Measurements from ENCODE around the gene ADAMTS12. TPM values are rescaled to one million over a fixed set of nuclear protein-coding genes. Genes with fewer than 3 reads are reported as not detected.

ADAMTS12 gene
- total RNA-seq, 4 donors from 2014 or later, result 2.3 to 6.0 (median 4.2) TPM

- peak; percentile 14 for DNase-seq (ENCODE audit: extremely low spot score)
- Histone ChIP-seq H3K27ac (replicated peaks in 1 of 4) (no peak overlapping the region), H3K9me3 (no peaks in the 10 kb centered on the region), H3K4me3 (no peak overlapping the region), H3K27me3 (no peaks in the 10 kb centered on the region), H3K4me1 (peaks cover 4 to 14% (median 10%) of the 10 kb centered on the region in 4 donors), H3K36me3 (no peaks in the 10 kb centered on the region)
- 70% methylated on average over 1 of the region's 1 CpG for WGBS
- TF ChIP-seq POLR2A (IDR thresholded peaks at IDR 0.05; ENCODE audit: low read depth) (no peak), POLR2AphosphoS5 (IDR thresholded peaks at IDR 0.05) (no peak), CTCF (IDR thresholded peaks at IDR 0.05) (no peak), EP300 (IDR thresholded peaks at IDR 0.05) (no peak)
- intact Hi-C loops (cut with DNase I), result no loop called here
Observed at GRCh38 chr5:33539212-33539611, 352.6 kb downstream of the ADAMTS12 start.

DNA sequence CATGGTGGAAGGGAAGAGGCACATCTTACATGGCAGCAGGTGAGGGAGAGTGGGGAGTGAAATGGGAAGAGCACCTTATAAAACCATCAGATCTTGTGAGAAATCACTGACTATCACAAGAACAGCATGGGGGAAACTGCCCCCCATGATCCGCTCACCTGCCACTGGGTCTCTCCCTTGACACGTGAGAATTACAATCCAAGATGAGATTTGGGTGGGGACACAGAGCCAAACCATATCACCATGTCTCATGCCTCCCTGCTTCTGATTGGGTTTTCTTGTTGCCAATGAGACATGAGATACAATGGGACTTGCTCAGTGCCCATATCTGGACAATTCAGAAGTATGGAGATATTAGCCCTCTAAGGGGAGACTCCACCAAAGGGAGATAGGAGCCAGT, 353.6 kb downstream of the ADAMTS12 start:
- H3K4me3 ChIP-seq, result no peak overlapping the region
- peaks cover 4 to 14% (median 10%) of the 10 kb centered on the region in 4 donors for H3K4me1 ChIP-seq
- no peaks in the 10 kb centered on the region for H3K27me3 ChIP-seq
- peaks cover 0 to 6% (median 0%) of the 10 kb centered on the region in 4 donors for H3K36me3 ChIP-seq
- peak; percentile 90 for DNase-seq (ENCODE audit: extremely low spot score)
- no peak overlapping the region for H3K27ac ChIP-seq (replicated peaks in 1 of 4)
- no peaks in the 10 kb centered on the region for H3K9me3 ChIP-seq
- 90% methylated on average over 2 of the region's 2 CpGs for WGBS
- intact Hi-C loops (cut with DNase I), result no loop called here
- no peak for TF ChIP-seq POLR2AphosphoS5 (IDR thresholded peaks at IDR 0.05)
- no peak for TF ChIP-seq POLR2A (IDR thresholded peaks at IDR 0.05; ENCODE audit: low read depth)
- TF ChIP-seq EP300 (IDR thresholded peaks at IDR 0.05), result no peak
- TF ChIP-seq CTCF (IDR thresholded peaks at IDR 0.05), result no peak

DNA sequence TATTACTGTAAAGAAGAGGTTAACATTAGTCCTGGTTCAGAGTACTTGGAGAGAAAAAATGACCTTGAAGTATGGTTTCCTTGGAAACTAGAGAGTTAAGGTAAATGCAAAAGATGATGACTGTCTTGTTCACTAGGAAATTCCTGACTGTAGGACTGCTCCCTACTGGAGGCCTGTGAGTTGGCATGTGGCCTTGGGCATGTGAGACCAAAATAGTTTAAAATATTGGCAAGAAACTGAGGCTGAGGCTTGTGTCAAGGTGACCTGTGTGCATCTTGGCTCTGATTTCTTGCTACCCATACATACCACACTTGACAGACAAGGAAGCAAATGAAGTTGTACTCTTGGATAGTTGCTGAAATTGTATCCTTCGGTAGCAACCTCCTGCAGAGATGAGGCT, 354.6 kb downstream of the ADAMTS12 start:
- H3K36me3 ChIP-seq, result peaks cover 0 to 6% (median 0%) of the 10 kb centered on the region in 4 donors
- no peak overlapping the region for H3K27ac ChIP-seq (replicated peaks in 1 of 4)
- no peaks in the 10 kb centered on the region for H3K27me3 ChIP-seq
- intact Hi-C loops (cut with DNase I), result no loop called here
- DNase-seq (ENCODE audit: extremely low spot score), result no peak
- no peaks in the 10 kb centered on the region for H3K9me3 ChIP-seq
- 25% methylated on average over 1 of the region's 1 CpG for WGBS
- peaks cover 4 to 14% (median 10%) of the 10 kb centered on the region in 4 donors for H3K4me1 ChIP-seq
- TF ChIP-seq CTCF (IDR thresholded peaks at IDR 0.05) (no peak), EP300 (IDR thresholded peaks at IDR 0.05) (no peak), POLR2AphosphoS5 (IDR thresholded peaks at IDR 0.05) (no peak), POLR2A (IDR thresholded peaks at IDR 0.05; ENCODE audit: low read depth) (no peak)
- no peak overlapping the region for H3K4me3 ChIP-seq

DNA sequence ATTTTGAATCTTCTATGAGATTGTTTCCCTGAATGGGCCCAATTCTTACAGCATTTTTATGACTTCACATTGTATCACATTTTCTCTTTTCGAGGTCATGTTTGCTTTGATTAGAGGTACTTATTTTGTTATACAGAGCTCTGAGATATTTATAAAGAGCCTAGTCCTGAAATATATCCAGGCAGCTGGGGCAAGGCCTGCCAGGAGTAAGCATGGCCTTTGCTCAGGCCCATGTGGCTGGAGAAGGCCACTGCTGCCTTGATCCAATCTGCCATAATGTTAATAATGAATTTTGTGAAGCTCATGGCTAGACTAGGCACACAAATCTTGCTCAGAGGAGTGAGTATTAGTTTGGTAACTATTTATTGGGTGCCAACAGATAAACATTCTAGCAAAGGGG, 355.0 kb downstream of the ADAMTS12 start:
- no peaks in the 10 kb centered on the region for H3K9me3 ChIP-seq
- WGBS, result 47% methylated on average over 1 of the region's 1 CpG
- H3K4me3 ChIP-seq, result no peak overlapping the region
- no peak for TF ChIP-seq POLR2A (IDR thresholded peaks at IDR 0.05; ENCODE audit: low read depth)
- no peak for TF ChIP-seq CTCF (IDR thresholded peaks at IDR 0.05)
- TF ChIP-seq POLR2AphosphoS5 (IDR thresholded peaks at IDR 0.05), result no peak
- TF ChIP-seq EP300 (IDR thresholded peaks at IDR 0.05), result no peak
- H3K4me1 ChIP-seq, result peaks cover 4 to 14% (median 10%) of the 10 kb centered on the region in 4 donors
- no peak overlapping the region for H3K27ac ChIP-seq (replicated peaks in 1 of 4)
- no peaks in the 10 kb centered on the region for H3K27me3 ChIP-seq
- H3K36me3 ChIP-seq, result peaks cover 0 to 6% (median 0%) of the 10 kb centered on the region in 4 donors
- DNase-seq (ENCODE audit: extremely low spot score), result peak; percentile 12
- intact Hi-C loops (cut with DNase I), result no loop called here

DNA sequence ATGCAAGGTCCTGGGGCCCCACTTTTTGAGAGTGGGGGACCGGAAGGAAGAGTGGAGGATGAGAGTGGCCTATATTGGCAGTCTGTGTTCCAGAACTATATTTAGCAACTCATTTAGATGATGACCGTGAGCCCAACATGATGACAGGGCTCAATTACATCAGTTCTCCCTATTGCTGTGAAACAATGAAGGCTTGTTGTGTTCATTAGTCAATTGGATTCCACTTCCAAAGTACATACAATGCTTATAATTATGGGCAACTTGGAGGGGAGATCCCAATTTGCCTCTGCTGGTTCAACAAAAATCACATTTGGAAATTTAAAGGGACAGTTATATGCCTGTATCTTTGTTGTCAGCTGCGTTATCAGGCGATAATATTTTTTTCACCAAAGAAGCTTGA, 360.0 kb downstream of the ADAMTS12 start:
- H3K27me3 ChIP-seq, result no peaks in the 10 kb centered on the region
- intact Hi-C loops (cut with DNase I), result no loop called here
- TF ChIP-seq POLR2A (IDR thresholded peaks at IDR 0.05; ENCODE audit: low read depth) (no peak), POLR2AphosphoS5 (IDR thresholded peaks at IDR 0.05) (no peak), CTCF (IDR thresholded peaks at IDR 0.05) (no peak), EP300 (IDR thresholded peaks at IDR 0.05) (no peak)
- H3K4me3 ChIP-seq, result no peak overlapping the region
- 58% methylated on average over 4 of the region's 4 CpGs for WGBS
- peaks cover 0 to 6% (median 0%) of the 10 kb centered on the region in 4 donors for H3K36me3 ChIP-seq
- no peaks in the 10 kb centered on the region for H3K9me3 ChIP-seq
- H3K27ac ChIP-seq (replicated peaks in 1 of 4), result no peak overlapping the region
- no peak for DNase-seq (ENCODE audit: extremely low spot score)
- peaks cover 2 to 7% (median 5%) of the 10 kb centered on the region in 4 donors for H3K4me1 ChIP-seq
